HEK293 (cell line): ENCODE measurements around the gene STAP2.

ENCODE experiments used
- AEBP2 ChIP-seq: fragments of 450-650 bp; formaldehyde crosslinking; IDR thresholded peaks from 2 replicates; pipeline ENCODE4 v1.5.1; 2016; ENCODE audit warnings: missing biosample characterization, missing genetic modification characterization, borderline replicate concordance
- GLI4 ChIP-seq: fragments of 450-650 bp; formaldehyde crosslinking; IDR thresholded peaks from 2 replicates; pipeline ENCODE4 v1.5.1; 2016; ENCODE audit warnings: missing biosample characterization, missing genetic modification characterization
- GLIS2 ChIP-seq: fragments of 450-650 bp; formaldehyde crosslinking; IDR thresholded peaks from 2 replicates; pipeline ENCODE4 v1.5.1; 2016; ENCODE audit warnings: missing biosample characterization, missing genetic modification characterization
- INSM2 ChIP-seq: fragments of 450-650 bp; formaldehyde crosslinking; IDR thresholded peaks from 2 replicates; pipeline ENCODE4 v1.5.1; 2016; ENCODE audit warnings: missing biosample characterization, missing genetic modification characterization
- KLF17 ChIP-seq: fragments of 450-650 bp; formaldehyde crosslinking; IDR thresholded peaks from 2 replicates; pipeline ENCODE4 v1.5.1; 2016; ENCODE audit warnings: missing biosample characterization, missing genetic modification characterization
- REPIN1 ChIP-seq: fragments of 450-650 bp; formaldehyde crosslinking; IDR thresholded peaks from 2 replicates; pipeline ENCODE4 v1.5.1; 2017; ENCODE audit warnings: missing biosample characterization, missing genetic modification characterization, low read depth
- SCRT2 ChIP-seq: fragments of 450-650 bp; formaldehyde crosslinking; IDR thresholded peaks from 2 replicates; pipeline ENCODE4 v1.5.1; 2016; ENCODE audit warnings: missing biosample characterization, missing genetic modification characterization
- ZBTB8A ChIP-seq: fragments of 450-650 bp; formaldehyde crosslinking; IDR thresholded peaks from 2 replicates; pipeline ENCODE4 v1.5.1; 2016; ENCODE audit warnings: missing biosample characterization, missing genetic modification characterization
- ZEB2 ChIP-seq: fragments of 450-650 bp; formaldehyde crosslinking; IDR thresholded peaks from 2 replicates; pipeline ENCODE4 v1.5.1; 2016; ENCODE audit warnings: missing biosample characterization, missing genetic modification characterization
- ZFP3 ChIP-seq: fragments of 450-650 bp; formaldehyde crosslinking; IDR thresholded peaks from 2 replicates; pipeline ENCODE4 v1.5.1; 2016; ENCODE audit warnings: low read depth, missing biosample characterization, missing genetic modification characterization
- ZFP37 ChIP-seq: fragments of 450-650 bp; formaldehyde crosslinking; IDR thresholded peaks from 2 replicates; pipeline ENCODE4 v1.5.1; 2016; ENCODE audit warnings: missing biosample characterization, missing genetic modification characterization
- ZIC2 ChIP-seq: fragments of 450-650 bp; formaldehyde crosslinking; IDR thresholded peaks from 2 replicates; pipeline ENCODE4 v1.5.1; 2016; ENCODE audit warnings: missing biosample characterization, missing genetic modification characterization
- ZNF140 ChIP-seq: fragments of 450-650 bp; formaldehyde crosslinking; IDR thresholded peaks from 2 replicates; pipeline ENCODE4 v1.5.1; 2016; ENCODE audit warnings: missing biosample characterization, missing genetic modification characterization
- ZNF146 ChIP-seq: fragments of 450-650 bp; formaldehyde crosslinking; IDR thresholded peaks from 2 replicates; pipeline ENCODE4 v1.5.1; 2016; ENCODE audit warnings: missing biosample characterization, missing genetic modification characterization
- ZNF157 ChIP-seq: fragments of 450-650 bp; formaldehyde crosslinking; IDR thresholded peaks from 2 replicates; pipeline ENCODE4 v1.5.1; 2016; ENCODE audit warnings: missing biosample characterization, missing genetic modification characterization
- ZNF202 ChIP-seq: fragments of 450-650 bp; formaldehyde crosslinking; IDR thresholded peaks from 2 replicates; pipeline ENCODE4 v1.5.1; 2016; ENCODE audit warnings: missing biosample characterization, missing genetic modification characterization, borderline replicate concordance
- ZNF433 ChIP-seq: fragments of 450-650 bp; formaldehyde crosslinking; IDR thresholded peaks from 2 replicates; pipeline ENCODE4 v1.5.1; 2016; ENCODE audit warnings: missing biosample characterization, missing genetic modification characterization, low read depth
- ZNF449 ChIP-seq: fragments of 450-650 bp; formaldehyde crosslinking; IDR thresholded peaks from 2 replicates; pipeline ENCODE4 v1.5.1; 2017; ENCODE audit warnings: missing biosample characterization, mild to moderate bottlenecking, missing genetic modification characterization, moderate library complexity
- ZNF626 ChIP-seq: fragments of 450-650 bp; sonication (Bioruptor Pico); formaldehyde crosslinking; IDR thresholded peaks from 2 replicates; pipeline ENCODE4 v1.5.1; 2018; ENCODE audit warnings: missing biosample characterization, missing genetic modification characterization, inconsistent platforms
- ZNF645 ChIP-seq: fragments of 450-650 bp; formaldehyde crosslinking; IDR thresholded peaks from 2 replicates; pipeline ENCODE4; 2016; ENCODE audit warnings: missing biosample characterization, missing genetic modification characterization
- ZNF747 ChIP-seq: fragments of 450-650 bp; formaldehyde crosslinking; IDR thresholded peaks from 2 replicates; pipeline ENCODE4 v1.5.1; 2016; ENCODE audit warnings: missing biosample characterization, missing genetic modification characterization
- ZNF792 ChIP-seq: fragments of 450-650 bp; formaldehyde crosslinking; IDR thresholded peaks from 2 replicates; pipeline ENCODE4 v1.5.1; 2016; ENCODE audit warnings: missing biosample characterization, missing genetic modification characterization
- ZSCAN18 ChIP-seq: fragments of 450-650 bp; formaldehyde crosslinking; IDR thresholded peaks from 2 replicates; pipeline ENCODE4 v1.5.1; 2016; ENCODE audit warnings: missing biosample characterization, missing genetic modification characterization

STAP2 gene

GRCh38 chr19:4279530-4280422 lies 58.9 kb downstream of the STAP2 start (continued):
- TF ChIP-seq ZNF433 (tag by site-specific recombination) (no peak), ZFP37 (tag by site-specific recombination) (no peak), ZEB2 (tag by site-specific recombination) (0 out of 2 replicates have a peak, but pooled peaks have one; percentile 10), ZNF626 (tag by site-specific recombination) (no peak), AEBP2 (no peak), ZNF146 (tag by site-specific recombination) (no peak), ZFP3 (tag by site-specific recombination) (no peak), ZBTB8A (peak; percentile 12; the same call in 1 of the 2 replicates), GLI4 (tag by site-specific recombination) (no peak), KLF17 (tag by site-specific recombination) (no peak), INSM2 (tag by site-specific recombination) (no peak), ZNF449 (tag by site-specific recombination) (no peak), SCRT2 (tag by site-specific recombination) (no peak), ZSCAN18 (tag by site-specific recombination) (no peak), ZNF140 (no peak), ZNF792 (tag by site-specific recombination) (no peak), ZIC2 (tag by site-specific recombination) (peak; percentile 92), GLIS2 (no peak), ZNF157 (no peak), ZNF747 (no peak), ZNF645 (tag by site-specific recombination) (no peak), REPIN1 (no peak), ZNF202 (tag by site-specific recombination) (no peak)
